NCI-H1092 treated with DMSO at 0.1 percent for 48 hours (cell line): Measurements from ENCODE around the gene MAPK9.

Source experiments
- DNase-seq: peaks from one replicate; lab custom pipeline; 2025; lab: John Stamatoyannopoulos, UW

The MAPK9 gene

GRCh38 chr5:180291943-180292831 lies at the start of gene MAPK9:
Gene MAPK9 (minus strand): TSS chr5:180292083. CDS start chr5:180280561, 11,522 bp downstream.
- peak; percentile 65 for DNase-seq

GRCh38 chr5:180341595-180341994 lies 49.7 kb upstream of the MAPK9 start:
- DNase-seq: no peak

- no peak for DNase-seq
Measured at GRCh38 chr5:180340856-180341255, 49.0 kb upstream of the MAPK9 start.

GRCh38 chr5:180339583-180340183 lies 47.8 kb upstream of the MAPK9 start:
- DNase-seq: no peak

GRCh38 chr5:180338001-180338707 lies 46.3 kb upstream of the MAPK9 start:
- DNase-seq: no peak

- DNase-seq: no peak
Measured at GRCh38 chr5:180336234-180337020, 44.5 kb upstream of the MAPK9 start.

GRCh38 chr5:180335614-180336233 lies 43.8 kb upstream of the MAPK9 start:
- no peak for DNase-seq

GRCh38 chr5:180334751-180335613 lies 43.1 kb upstream of the MAPK9 start:
- DNase-seq: peak; percentile 0

- DNase-seq: no peak
Measured at GRCh38 chr5:180334176-180334575, 42.3 kb upstream of the MAPK9 start.

- no peak for DNase-seq
Measured at GRCh38 chr5:180333661-180334060, 41.8 kb upstream of the MAPK9 start.

GRCh38 chr5:180332861-180333260 lies 41.0 kb upstream of the MAPK9 start:
- no peak for DNase-seq

GRCh38 chr5:180332051-180332517 lies 40.2 kb upstream of the MAPK9 start:
- DNase-seq: no peak

GRCh38 chr5:180331647-180331950 lies 39.7 kb upstream of the MAPK9 start:
- DNase-seq: no peak

- DNase-seq: no peak
Measured at GRCh38 chr5:180330810-180331646, 39.1 kb upstream of the MAPK9 start.

GRCh38 chr5:180330270-180330648 lies 38.4 kb upstream of the MAPK9 start:
- no peak for DNase-seq

GRCh38 chr5:180329606-180330269 lies 37.9 kb upstream of the MAPK9 start:
- DNase-seq: no peak

GRCh38 chr5:180329138-180329435 lies 37.2 kb upstream of the MAPK9 start:
- DNase-seq: no peak

GRCh38 chr5:180328296-180329137 lies 36.6 kb upstream of the MAPK9 start:
- peak; percentile 59 for DNase-seq
